GM12873 (cell line): ENCODE measurements around the gene SPC24.

Experiments
- TF ChIP-seq, protein P1 (sequence below): IDR thresholded peaks from 2 replicates; pipeline ENCODE4 v1.5.1; 2012; ENCODE audit warnings: low read depth, mild to moderate bottlenecking, moderate library complexity, low read length, control low read depth; ENCODE audit not compliant: insufficient read depth; ENCODE audit errors: missing control alignments

The SPC24 gene

DNA sequence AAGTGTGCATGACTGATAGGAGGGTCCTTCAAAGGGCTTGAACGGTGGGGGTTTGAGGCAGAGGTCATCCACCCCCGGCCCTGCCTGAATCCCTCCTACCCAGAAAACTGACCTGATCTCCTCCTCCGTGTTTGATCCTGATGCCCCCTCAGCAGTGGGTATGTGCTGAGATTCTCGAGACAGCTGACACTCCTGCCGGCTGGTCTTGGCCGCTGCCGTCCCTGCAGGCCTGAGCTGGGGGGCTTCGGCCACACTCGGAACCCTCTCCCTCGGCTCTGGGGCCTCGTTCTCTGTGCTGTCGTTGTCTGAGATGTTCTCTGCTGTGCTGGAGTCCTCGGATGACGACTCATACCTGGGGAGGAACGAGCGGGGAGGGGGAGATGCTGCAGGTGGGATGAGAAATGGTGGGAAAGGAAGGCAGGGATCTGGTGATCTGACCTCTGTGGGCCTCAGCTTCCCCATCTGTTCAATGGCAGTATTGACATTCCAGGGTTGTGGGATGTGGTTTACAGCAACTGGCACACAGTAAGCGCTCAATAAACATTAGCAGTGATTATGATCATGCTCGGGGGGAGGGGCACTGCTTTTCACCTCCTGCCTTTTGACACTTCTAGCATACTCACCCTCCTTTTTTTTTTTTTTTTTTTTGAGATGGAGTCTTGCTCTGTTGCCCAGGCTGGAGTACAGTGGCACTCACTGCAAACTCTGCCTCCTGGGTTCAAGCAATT, 21.0 kb upstream of the SPC24 start:
- TF ChIP-seq, protein P1, sequence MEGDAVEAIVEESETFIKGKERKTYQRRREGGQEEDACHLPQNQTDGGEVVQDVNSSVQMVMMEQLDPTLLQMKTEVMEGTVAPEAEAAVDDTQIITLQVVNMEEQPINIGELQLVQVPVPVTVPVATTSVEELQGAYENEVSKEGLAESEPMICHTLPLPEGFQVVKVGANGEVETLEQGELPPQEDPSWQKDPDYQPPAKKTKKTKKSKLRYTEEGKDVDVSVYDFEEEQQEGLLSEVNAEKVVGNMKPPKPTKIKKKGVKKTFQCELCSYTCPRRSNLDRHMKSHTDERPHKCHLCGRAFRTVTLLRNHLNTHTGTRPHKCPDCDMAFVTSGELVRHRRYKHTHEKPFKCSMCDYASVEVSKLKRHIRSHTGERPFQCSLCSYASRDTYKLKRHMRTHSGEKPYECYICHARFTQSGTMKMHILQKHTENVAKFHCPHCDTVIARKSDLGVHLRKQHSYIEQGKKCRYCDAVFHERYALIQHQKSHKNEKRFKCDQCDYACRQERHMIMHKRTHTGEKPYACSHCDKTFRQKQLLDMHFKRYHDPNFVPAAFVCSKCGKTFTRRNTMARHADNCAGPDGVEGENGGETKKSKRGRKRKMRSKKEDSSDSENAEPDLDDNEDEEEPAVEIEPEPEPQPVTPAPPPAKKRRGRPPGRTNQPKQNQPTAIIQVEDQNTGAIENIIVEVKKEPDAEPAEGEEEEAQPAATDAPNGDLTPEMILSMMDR: no peak

DNA sequence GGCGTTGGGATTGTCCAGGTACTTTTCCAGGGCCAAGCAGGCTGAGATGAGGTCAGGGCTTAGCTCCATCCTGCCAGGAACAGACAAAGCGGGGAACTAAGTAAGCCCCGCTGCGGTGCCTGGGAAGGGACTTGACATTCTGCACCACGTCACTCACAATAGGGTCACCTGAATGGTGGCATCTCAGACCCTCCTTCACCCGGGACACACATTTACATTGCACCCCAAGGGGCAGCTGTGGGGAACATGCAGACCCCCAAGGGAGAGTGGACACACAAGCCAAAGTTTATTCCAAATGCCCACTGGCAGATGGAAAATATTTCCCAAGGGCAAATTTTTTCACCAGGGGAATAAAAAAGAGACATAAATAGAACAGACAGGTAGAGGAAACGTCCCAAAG, 20.3 kb upstream of the SPC24 start:
- TF ChIP-seq, protein P1: no peak

DNA sequence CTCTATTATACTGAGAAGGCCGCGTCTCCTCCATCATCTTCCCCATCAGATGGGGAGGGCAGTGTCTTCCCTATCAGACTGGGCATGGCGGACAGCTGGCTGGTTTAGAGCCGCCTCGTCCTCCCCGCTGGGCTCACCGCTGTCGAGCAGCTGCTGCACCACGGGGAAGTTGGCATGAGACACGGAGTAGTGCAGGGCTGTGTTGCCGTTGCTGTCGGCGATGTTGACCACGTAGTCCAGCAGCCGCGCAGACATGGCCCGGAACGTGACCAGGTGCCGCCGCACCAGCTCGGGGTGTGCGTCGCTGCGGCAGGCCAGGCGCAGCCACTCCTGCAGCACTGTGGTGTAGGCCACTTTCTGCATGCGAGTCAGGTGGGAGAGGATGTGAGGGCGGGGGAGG, 18.8 kb upstream of the SPC24 start:
- TF ChIP-seq, protein P1: no peak

DNA sequence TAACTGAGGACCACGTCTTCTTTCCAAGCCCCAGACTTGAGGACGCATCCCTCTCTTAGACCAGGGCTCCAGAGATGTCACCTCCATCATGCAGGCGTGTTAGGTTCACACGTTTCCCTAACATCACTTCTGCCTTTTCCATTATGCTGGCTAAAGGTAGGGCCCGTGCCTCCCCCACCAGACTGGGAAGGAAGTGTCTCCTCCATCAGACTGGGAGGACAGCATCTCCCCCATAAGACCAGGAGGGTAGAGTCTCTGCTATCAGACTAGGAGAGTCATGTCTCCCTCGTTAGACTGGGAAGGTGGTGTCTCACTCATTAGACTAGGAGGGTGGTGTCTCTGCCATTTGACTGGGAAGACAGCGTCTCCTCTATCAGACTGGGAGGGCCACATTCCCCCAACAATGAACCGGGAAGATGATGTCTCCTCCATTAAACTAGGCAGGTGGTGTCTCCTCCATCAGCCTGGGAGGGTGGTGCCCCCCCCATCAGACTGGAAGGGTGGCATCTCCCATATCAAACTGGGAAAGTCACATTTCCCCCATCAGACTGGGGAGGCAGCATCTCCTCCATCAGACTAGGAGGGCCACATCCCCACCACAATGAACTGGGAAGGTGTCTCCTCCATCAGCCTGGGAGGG, 18.1 kb upstream of the SPC24 start:
- TF ChIP-seq, protein P1: no peak

DNA sequence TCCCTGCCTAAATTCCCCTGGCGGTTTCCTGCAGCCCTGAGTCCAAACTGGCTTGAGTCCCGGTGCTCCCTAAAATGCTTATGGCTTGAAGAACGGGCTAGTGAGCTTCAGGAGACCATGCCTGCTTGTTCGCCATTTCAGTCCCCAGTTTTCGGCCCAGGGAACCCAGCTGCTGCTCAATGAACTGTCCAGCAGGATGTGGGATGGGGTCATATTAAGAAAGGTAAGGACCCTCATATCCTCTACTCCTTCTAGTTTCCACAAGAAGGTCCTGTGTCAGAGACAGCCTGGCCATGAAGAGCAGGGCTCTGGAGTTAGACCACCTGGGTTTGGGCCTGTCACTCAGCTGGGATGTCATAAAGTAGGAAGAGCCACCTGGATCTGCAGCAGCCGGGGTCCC, 17.0 kb upstream of the SPC24 start:
- TF ChIP-seq, protein P1: no peak

DNA sequence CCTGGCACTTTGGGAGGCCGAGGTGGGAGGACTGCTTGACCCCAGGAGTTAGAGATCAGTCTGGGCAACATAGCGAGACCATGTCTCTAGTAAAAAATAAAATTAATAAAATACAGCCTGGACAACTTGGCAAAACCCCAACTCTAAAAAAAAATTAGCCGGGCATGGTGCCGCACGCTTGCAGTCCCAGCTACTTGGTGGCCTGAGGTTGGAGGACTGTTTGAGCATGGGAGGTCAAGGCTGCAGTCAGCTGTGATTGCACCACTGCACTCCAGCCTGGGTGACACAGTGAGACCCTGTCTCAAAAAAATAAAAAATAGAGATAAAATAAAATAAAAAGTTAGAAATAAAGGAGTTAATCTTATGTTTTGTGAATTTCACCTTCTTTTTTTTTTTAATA, 15.6 kb upstream of the SPC24 start:
- TF ChIP-seq, protein P1: no peak

DNA sequence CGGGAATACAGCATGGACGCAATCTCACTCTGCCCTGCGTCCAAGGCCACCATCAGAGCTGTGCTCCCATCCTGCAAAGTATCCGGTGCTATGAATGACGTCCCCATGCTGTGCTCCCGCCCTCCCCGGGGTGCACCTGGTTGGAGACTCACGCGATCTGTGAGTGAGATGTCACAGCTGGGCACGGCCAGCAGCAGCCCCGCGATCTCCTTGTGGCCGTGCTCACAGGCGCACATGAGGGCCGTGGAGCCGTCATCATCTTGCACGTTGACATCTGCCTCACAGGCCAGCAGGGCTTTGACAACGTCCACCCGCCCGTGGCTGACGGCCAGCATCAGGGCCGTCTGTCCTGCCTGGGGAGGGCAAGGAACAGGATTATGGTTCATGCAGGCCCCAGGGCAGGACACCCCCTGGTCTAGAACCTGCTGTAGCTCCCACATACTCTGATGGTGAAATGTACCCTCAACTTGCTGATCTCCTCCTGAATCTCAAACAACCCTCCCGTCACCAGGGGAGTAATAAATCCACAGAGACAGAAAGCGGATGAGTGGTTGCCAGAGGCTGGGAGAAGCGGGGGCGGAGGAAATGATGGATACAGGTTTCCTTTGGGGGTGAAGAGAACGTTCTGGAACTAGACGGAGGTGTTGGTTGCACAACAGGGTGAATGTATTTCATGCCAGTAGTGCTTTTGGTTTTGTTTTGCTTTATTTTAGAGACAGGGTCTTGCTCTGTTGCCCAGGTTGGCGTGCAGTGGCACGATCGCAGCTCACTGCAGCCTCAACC, 14.5 kb upstream of the SPC24 start:
- TF ChIP-seq, protein P1: no peak
